H1 (cell line): Measurements from ENCODE around the gene STX8. TPM values are rescaled to one million over a fixed set of nuclear protein-coding genes. Genes with fewer than 3 reads are reported as not detected.

ENCODE experiments used
- CTCF ChIA-PET: fragments of 300-600 bp; sonication (Branson Sonifier 250); formaldehyde crosslinking; loops from one replicate; lab custom pipeline; 2021; ENCODE audit not compliant: partially characterized antibody; lab: Charles Lee
- POLR2A ChIA-PET: fragments of 300-600 bp; sonication (Branson Sonifier 250); formaldehyde crosslinking; loops from one replicate; lab custom pipeline; 2021; ENCODE audit warnings: inconsistent platforms; ENCODE audit not compliant: partially characterized antibody; lab: Charles Lee
- DNase-seq, 2 experiments: peaks; one replicate each; pipeline versions ENCODE4 v3.0.0 to v3.0.0-alpha.2; 2010 to 2022; ENCODE audit warnings: low spot score in 2 of 2, low read depth in 1 of 2, mixed read lengths in 1 of 2
- FAIRE-seq: peaks from 2 replicates; lab custom pipeline; 2011; peaks lifted over from hg19 to GRCh38; lab: Jason Lieb, UNC
- H2AFZ ChIP-seq: 2 replicates; pipeline ENCODE4 v1.8.1; 2012; ENCODE audit warnings: low read length, inconsistent platforms
- H2AK5ac ChIP-seq: 2 replicates; pipeline ENCODE4 v1.6.1; 2013; ENCODE audit warnings: low read depth, low read length
- H2BK120ac ChIP-seq: replicated peaks from 2 replicates; pipeline ENCODE3; 2013; ENCODE audit warnings: low read depth, low read length, inconsistent platforms
- H2BK12ac ChIP-seq: 2 replicates; pipeline ENCODE4 v1.6.1; 2013; ENCODE audit warnings: low read depth, low read length
- H2BK15ac ChIP-seq: 2 replicates; pipeline ENCODE4 v1.6.1; 2013; ENCODE audit warnings: low read length
- H2BK20ac ChIP-seq: 2 replicates; pipeline ENCODE4 v1.6.1; 2013; ENCODE audit warnings: low read length
- H2BK5ac ChIP-seq: 2 replicates; pipeline ENCODE4 v1.6.1; 2013; ENCODE audit warnings: low read depth, low read length
- H3K14ac ChIP-seq: 2 replicates; pipeline ENCODE4 v1.6.1; 2013; ENCODE audit warnings: inconsistent platforms; ENCODE audit not compliant: insufficient read length
- H3K18ac ChIP-seq: 2 replicates; pipeline ENCODE4 v1.6.1; 2013; ENCODE audit warnings: low read length; ENCODE audit errors: extremely low read depth
- H3K23ac ChIP-seq: 2 replicates; pipeline ENCODE4 v1.6.1; 2013; ENCODE audit warnings: inconsistent platforms; ENCODE audit not compliant: insufficient read length
- H3K23me2 ChIP-seq: 2 replicates; pipeline ENCODE4 v1.6.1; 2013; ENCODE audit warnings: low read depth, low read length
- H3K27ac ChIP-seq: 2 replicates; pipeline ENCODE4 v1.6.1; 2011; ENCODE audit warnings: low read depth, low read length, inconsistent platforms
- H3K27me3 ChIP-seq, 4 experiments: replicated peaks in 1 of 4; 1 replicate in 1 of 4; 2 replicates in 3 of 4; pipeline versions ENCODE4 v1.6.1 to v1.8.1; 2011 to 2013; ENCODE audit warnings: low read length in 3 of 4, mild to moderate bottlenecking in 3 of 4, inconsistent platforms in 2 of 4, mixed read lengths in 2 of 4, moderate library complexity in 1 of 4; ENCODE audit not compliant: control insufficient read depth in 3 of 4, insufficient read depth in 3 of 4; ENCODE audit errors: extremely low read depth in 1 of 4
- H3K36me3 ChIP-seq, 4 experiments: 2 replicates each; pipeline versions ENCODE4 v1.6.1 to v1.8.1; 2011 to 2013; ENCODE audit warnings: mild to moderate bottlenecking in 4 of 4, low read length in 3 of 4, moderate library complexity in 2 of 4, control low read depth in 1 of 4, inconsistent platforms in 1 of 4; ENCODE audit not compliant: insufficient read depth in 4 of 4, control insufficient read depth in 2 of 4
- H3K4ac ChIP-seq: replicated peaks from 2 replicates; pipeline ENCODE3; 2013; ENCODE audit warnings: low read length, low read depth, mixed read lengths, inconsistent platforms; ENCODE audit not compliant: insufficient read length
- H3K4me1 ChIP-seq, 4 experiments: replicated peaks in 1 of 4; 1 replicate in 1 of 4; 2 replicates in 3 of 4; pipeline versions ENCODE4 v1.6.1 to v1.8.1; 2011 to 2013; ENCODE audit warnings: low read length in 3 of 4, inconsistent platforms in 2 of 4, mixed read lengths in 1 of 4; ENCODE audit not compliant: insufficient read depth in 4 of 4, control insufficient read depth in 3 of 4
- H3K4me2 ChIP-seq, 2 experiments: 2 replicates each; pipeline versions ENCODE4 v1.6.1 to v1.8.1; 2011 to 2013; ENCODE audit warnings: low read depth in 2 of 2, low read length in 2 of 2, control low read depth in 1 of 2, inconsistent platforms in 1 of 2, mild to moderate bottlenecking in 1 of 2; ENCODE audit not compliant: insufficient read depth in 1 of 2
- H3K4me3 ChIP-seq, 4 experiments: fragments of 200-600, 300-600 bp in 1 of 4; sonication (generic), shearing (Covaris generic), sonication (Bioruptor Twin) in 1 of 4; 2 replicates each; pipeline versions ENCODE4 v1.5.1 to v1.8.1; 2011 to 2016; ENCODE audit warnings: low read length in 4 of 4, low read depth in 3 of 4, control low read depth in 2 of 4, inconsistent platforms in 2 of 4, mild to moderate bottlenecking in 2 of 4, mixed read lengths in 1 of 4, moderate library complexity in 1 of 4; ENCODE audit not compliant: insufficient read depth in 2 of 4; ENCODE audit errors: extremely low read depth in 1 of 4
- H3K56ac ChIP-seq: replicated peaks from 2 replicates; pipeline ENCODE3; 2013; ENCODE audit warnings: low read depth, mild to moderate bottlenecking, mixed read lengths, low read length, inconsistent platforms; ENCODE audit not compliant: insufficient read length
- H3K79me1 ChIP-seq: 2 replicates; pipeline ENCODE4 v1.6.1; 2013; ENCODE audit warnings: low read depth, low read length, control low read depth
- H3K79me2 ChIP-seq, 2 experiments: 2 replicates each; pipeline versions ENCODE4 v1.6.1 to v1.8.1; 2012 to 2013; ENCODE audit warnings: low read length in 2 of 2, mild to moderate bottlenecking in 2 of 2, inconsistent platforms in 1 of 2; ENCODE audit not compliant: insufficient read depth in 2 of 2, control insufficient read depth in 1 of 2
- H3K9ac ChIP-seq, 4 experiments: replicated peaks in 1 of 4; 1 replicate in 1 of 4; 2 replicates in 3 of 4; pipeline versions ENCODE4 v1.6.1 to v1.8.1; 2011 to 2013; ENCODE audit warnings: low read depth in 3 of 4, low read length in 3 of 4, control low read depth in 2 of 4, mild to moderate bottlenecking in 2 of 4, moderate library complexity in 2 of 4, inconsistent platforms in 1 of 4; ENCODE audit errors: extremely low read depth in 1 of 4
- H3K9me3 ChIP-seq, 2 experiments: 2 replicates each; pipeline versions ENCODE4 v1.6.1 to v1.8.1; 2012 to 2013; ENCODE audit warnings: mild to moderate bottlenecking in 2 of 2, moderate library complexity in 2 of 2, control low read depth in 1 of 2, inconsistent platforms in 1 of 2, low read depth in 1 of 2, low read length in 1 of 2, mixed read lengths in 1 of 2; ENCODE audit not compliant: insufficient read depth in 2 of 2
- H4K20me1 ChIP-seq, 2 experiments: replicated peaks in 1 of 2; 2 replicates each; pipeline versions ENCODE3 to v1.8.1; 2011 to 2013; ENCODE audit warnings: inconsistent platforms in 2 of 2, low read length in 2 of 2, mild to moderate bottlenecking in 1 of 2; ENCODE audit not compliant: insufficient read depth in 2 of 2, control insufficient read depth in 1 of 2
- H4K5ac ChIP-seq: 2 replicates; pipeline ENCODE4 v1.6.1; 2013; ENCODE audit warnings: low read length, low read depth, mixed read lengths, inconsistent platforms; ENCODE audit not compliant: insufficient read length
- H4K8ac ChIP-seq: 2 replicates; pipeline ENCODE4 v1.8.0; 2013; ENCODE audit warnings: mild to moderate bottlenecking, moderate library complexity, low read length, inconsistent platforms; ENCODE audit not compliant: insufficient read depth; ENCODE audit errors: extremely low read depth
- H4K91ac ChIP-seq: replicated peaks from 2 replicates; pipeline ENCODE3; 2013; ENCODE audit warnings: low read length, mixed read lengths, inconsistent platforms; ENCODE audit not compliant: insufficient read length
- GABPA ChIP-seq: IDR thresholded peaks from 2 replicates; pipeline ENCODE4 v1.6.1; 2011; ENCODE audit warnings: mild to moderate bottlenecking, low read length, moderate library complexity, borderline replicate concordance; ENCODE audit not compliant: insufficient read depth
- JUN ChIP-seq: IDR thresholded peaks from 2 replicates; pipeline ENCODE4 v1.6.1; 2011; ENCODE audit warnings: low read depth, mild to moderate bottlenecking, improper control_type of control experiment, low read length
- SIX5 ChIP-seq: IDR thresholded peaks from 2 replicates; pipeline ENCODE4 v1.6.1; 2011; ENCODE audit warnings: mild to moderate bottlenecking, low read depth, low read length
- SP1 ChIP-seq: IDR thresholded peaks from 2 replicates; pipeline ENCODE4 v1.6.1; 2011; ENCODE audit warnings: low read depth, low read length
- ZNF274 ChIP-seq: IDR thresholded peaks from 2 replicates; pipeline ENCODE4 v1.7.0; 2012; ENCODE audit warnings: low read length, borderline replicate concordance; ENCODE audit errors: extremely low read depth
- WGBS, 2 experiments: shearing (Covaris generic) in 1 of 2; methylation state at CpG; one replicate each; pipeline versions ENCODE4 v1.1.6 to v1.1.7; 2013 to 2015; ENCODE audit warnings: low lambda C conversion rate in 2 of 2, mixed read lengths in 2 of 2, inconsistent platforms in 1 of 2, low coverage in 1 of 2, missing lambda C conversion rate in 1 of 2; ENCODE audit not compliant: insufficient replicate concordance in 2 of 2, insufficient coverage in 1 of 2, insufficient read length in 1 of 2; ENCODE audit errors: extremely low coverage in 1 of 2, missing lambda C conversion rate in 1 of 2; 5-methylcytosine and 5-hydroxymethylcytosine counted together
- polyA plus RNA-seq, 7 experiments: library from polyadenylated mRNA; depleted of rRNA in 3 of 7; stranded (reverse) in 5 of 7; unstranded in 2 of 7; fragments of >200 nt in 5 of 7; fragments of 200-250 nt in 2 of 7; gene quantifications; 1 replicate in 5 of 7; 2 replicates in 1 of 7; 4 replicates in 1 of 7; pipeline versions ENCODE4 v1.2.1 to v1.2.3, GENCODE V29; 2011 to 2013; ENCODE audit warnings: missing spikeins in 2 of 7, mixed read lengths in 2 of 7
- total RNA-seq: library from RNA; stranded (reverse); fragmentation: NEBNext Ultra II Directional; extraction: Animal tissue kit (Norgen Biotek cat#: 25700); gene quantifications from 2 replicates; pipeline ENCODE4 v1.2.1, GENCODE V29; 2021
- TF ChIP-seq, protein P1 (sequence below), 3 experiments: IDR thresholded peaks; 1 replicate in 2 of 3; 2 replicates in 1 of 3; pipeline versions ENCODE4 v1.5.1 to v1.6.1; 2011; ENCODE audit warnings: low read length in 3 of 3, mild to moderate bottlenecking in 3 of 3, inconsistent platforms in 2 of 3, low read depth in 1 of 3, moderate library complexity in 1 of 3; ENCODE audit not compliant: insufficient read depth in 1 of 3; ENCODE audit errors: control extremely low read depth in 1 of 3
- TF ChIP-seq, protein P2 (sequence below): IDR thresholded peaks from 2 replicates; pipeline ENCODE4 v1.6.1; 2012; ENCODE audit warnings: low read length, inconsistent platforms

The STX8 gene
- total and polyA plus RNA-seq, 2 of the 8 experiments (the other 6 are each of a cell fraction or from before 2014, with no cell fraction given), result 22.8 to 42.5 TPM

DNA sequence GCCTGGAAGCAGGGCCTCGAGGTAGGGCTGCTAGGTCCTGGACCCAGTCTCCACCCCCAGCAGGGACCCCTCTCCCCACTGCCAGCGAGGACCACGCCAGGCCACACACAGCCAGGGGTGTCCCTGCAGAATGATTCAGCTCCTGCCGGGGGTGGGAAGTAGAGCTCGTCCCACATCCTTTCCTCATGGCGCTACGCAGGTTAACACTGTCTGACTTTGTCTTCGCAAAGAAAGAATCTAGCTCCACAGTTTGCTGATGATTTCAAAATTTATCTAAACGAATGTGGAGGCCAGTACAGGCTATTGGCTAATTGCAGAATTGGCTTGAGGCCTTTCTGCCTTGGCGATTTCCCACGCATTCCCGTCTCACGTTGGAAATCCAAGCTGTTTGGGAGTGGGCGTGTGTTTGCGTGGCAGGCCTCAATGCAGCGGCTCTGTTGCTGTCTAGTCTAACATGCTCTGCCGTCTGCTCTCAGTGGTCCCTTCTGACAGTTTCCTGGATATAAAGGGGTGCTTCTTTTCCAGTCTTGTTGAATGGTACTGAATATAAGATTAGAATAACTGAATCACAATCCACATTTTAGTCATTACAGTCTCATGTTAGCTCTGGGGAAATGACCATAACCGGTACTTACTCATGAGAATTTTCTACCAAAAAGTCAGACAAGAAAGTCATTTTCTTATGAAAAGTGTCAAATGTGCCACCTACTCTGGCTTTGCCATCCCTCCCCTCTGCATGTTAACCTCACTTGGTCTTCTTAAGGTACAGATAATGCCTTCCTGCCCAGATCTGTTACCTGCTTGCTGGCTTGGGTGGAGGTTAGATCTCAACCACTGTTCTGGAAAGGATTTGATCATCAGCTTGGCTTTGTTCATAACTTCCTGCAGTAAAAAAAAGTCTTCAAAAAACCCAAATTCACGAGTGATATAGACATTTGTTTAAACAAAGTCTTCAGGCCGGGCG is 301.9 kb downstream of the STX8 start:
- DNase-seq (no peak), FAIRE-seq (no peak)
- Histone ChIP-seq H3K27ac (no peak overlapping the region), H3K27me3 (no peaks in the 10 kb centered on the region), H3K79me2 (no peaks in the 10 kb centered on the region), H4K5ac (no peak overlapping the region), H3K9me3 (no peaks in the 10 kb centered on the region), H4K91ac (no peak overlapping the region), H3K36me3 (no peaks in the 10 kb centered on the region), H2BK12ac (no peak overlapping the region), H2BK15ac (no peak overlapping the region), H3K23me2 (0 out of 2 replicates have a peak, but pooled peaks cover 2% of the 10 kb centered on the region), H3K4ac (no peak overlapping the region), H3K56ac (no peak overlapping the region), H3K23ac (no peak overlapping the region), H2BK120ac (peak overlapping the region; percentile 28), H2AFZ (no peak overlapping the region), H3K18ac (no peak overlapping the region; the same call in 1 of the 2 replicates), H3K4me3 (no peak overlapping the region), H3K14ac (no peak overlapping the region), H2AK5ac (no peak overlapping the region), H4K20me1 (no peaks in the 10 kb centered on the region), H3K9ac (no peak overlapping the region), H4K8ac (no peak overlapping the region), H2BK5ac (no peak overlapping the region), H3K79me1 (no peaks in the 10 kb centered on the region), H2BK20ac (no peak overlapping the region), H3K4me2 (no peak overlapping the region), H3K4me1 (peaks cover 0 to 5% (median 2%) of the 10 kb centered on the region in 4 experiments; a peak in 1 of 7 replicates)
- ChIA-PET POLR2A (no interaction called here), CTCF (interaction anchor here (0.8 to 5.6 kb wide), 8 partner anchors 8 to 276 kb away, joined by 3 to 30 read pairs (median 3); no protein-coding TSS in a partner anchor)
- WGBS, 2 experiments, result 85% methylated on average over 21 of the region's 21 CpGs; no CpG with 5 or more reads in 1 of the 2 experiments
- TF ChIP-seq SP1 (no peak), JUN (no peak), SIX5 (no peak), ZNF274 (no peak), GABPA (no peak)
- TF ChIP-seq, protein P1, sequence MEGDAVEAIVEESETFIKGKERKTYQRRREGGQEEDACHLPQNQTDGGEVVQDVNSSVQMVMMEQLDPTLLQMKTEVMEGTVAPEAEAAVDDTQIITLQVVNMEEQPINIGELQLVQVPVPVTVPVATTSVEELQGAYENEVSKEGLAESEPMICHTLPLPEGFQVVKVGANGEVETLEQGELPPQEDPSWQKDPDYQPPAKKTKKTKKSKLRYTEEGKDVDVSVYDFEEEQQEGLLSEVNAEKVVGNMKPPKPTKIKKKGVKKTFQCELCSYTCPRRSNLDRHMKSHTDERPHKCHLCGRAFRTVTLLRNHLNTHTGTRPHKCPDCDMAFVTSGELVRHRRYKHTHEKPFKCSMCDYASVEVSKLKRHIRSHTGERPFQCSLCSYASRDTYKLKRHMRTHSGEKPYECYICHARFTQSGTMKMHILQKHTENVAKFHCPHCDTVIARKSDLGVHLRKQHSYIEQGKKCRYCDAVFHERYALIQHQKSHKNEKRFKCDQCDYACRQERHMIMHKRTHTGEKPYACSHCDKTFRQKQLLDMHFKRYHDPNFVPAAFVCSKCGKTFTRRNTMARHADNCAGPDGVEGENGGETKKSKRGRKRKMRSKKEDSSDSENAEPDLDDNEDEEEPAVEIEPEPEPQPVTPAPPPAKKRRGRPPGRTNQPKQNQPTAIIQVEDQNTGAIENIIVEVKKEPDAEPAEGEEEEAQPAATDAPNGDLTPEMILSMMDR (IDR thresholded peaks at IDR 0.05; ENCODE audit: control extremely low read depth in 1 of 3, insufficient read depth in 1 of 3, low read depth in 1 of 3, low read length in 3 of 3), result no peak
- TF ChIP-seq, protein P2, sequence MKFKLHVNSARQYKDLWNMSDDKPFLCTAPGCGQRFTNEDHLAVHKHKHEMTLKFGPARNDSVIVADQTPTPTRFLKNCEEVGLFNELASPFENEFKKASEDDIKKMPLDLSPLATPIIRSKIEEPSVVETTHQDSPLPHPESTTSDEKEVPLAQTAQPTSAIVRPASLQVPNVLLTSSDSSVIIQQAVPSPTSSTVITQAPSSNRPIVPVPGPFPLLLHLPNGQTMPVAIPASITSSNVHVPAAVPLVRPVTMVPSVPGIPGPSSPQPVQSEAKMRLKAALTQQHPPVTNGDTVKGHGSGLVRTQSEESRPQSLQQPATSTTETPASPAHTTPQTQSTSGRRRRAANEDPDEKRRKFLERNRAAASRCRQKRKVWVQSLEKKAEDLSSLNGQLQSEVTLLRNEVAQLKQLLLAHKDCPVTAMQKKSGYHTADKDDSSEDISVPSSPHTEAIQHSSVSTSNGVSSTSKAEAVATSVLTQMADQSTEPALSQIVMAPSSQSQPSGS, result no peak
